Measurements from ENCODE around the gene NAPSA.

The NAPSA gene

DNA sequence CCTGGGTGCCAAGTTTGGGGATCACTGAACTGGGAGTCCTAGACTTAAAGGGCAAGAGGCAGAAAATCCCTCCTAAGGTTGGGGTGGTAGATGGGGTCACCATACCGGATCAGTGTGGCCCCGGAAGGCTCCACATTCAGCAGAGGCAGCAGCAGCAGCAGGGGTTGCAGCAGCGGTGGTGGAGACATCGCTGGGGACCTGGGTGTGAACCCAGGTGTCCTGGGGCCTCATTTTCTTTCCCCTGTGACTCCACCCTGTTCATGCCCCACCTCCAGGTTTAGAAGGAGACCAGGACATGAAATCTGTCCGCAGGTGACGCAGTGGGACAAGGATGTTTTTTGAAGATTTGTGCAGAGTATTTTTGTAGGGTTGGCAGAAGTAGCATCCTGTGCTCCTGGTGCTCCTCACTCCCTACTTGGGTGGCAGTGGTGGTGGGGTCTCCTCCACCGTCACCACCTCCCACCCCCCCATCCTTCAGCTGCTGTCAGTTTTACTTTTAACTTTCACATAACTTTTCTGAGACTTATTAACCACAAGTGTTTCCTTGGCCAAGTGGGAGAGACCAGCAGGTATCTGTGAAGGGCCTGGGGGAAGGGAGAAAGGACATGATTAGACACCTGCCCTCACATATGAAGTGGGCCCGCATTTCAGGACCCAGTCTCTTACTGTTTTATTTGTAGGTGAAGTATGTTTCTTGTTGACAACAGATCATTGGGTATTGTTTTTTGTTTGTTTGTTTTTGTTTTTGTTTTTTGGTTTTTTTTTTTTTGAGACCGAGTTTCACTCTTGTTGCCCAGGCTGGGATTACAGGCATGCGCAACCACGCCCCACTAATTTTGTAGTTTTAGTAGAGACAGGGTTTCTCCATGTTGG is at the start of gene NAPSA:
Gene NAPSA (minus strand): TSS at position 206 of the 873 bp plus-strand sequence. CDS start 18 bp downstream, at position 188.
- Mint-ChIP-seq H3K27ac (no peak within 1 kb of the TSS), H3K27me3 (ENCODE audit: low read depth, poor library complexity) (peaks cover 15% of the 10 kb centered on the region), H3K4me1 (peaks cover 26% of the 10 kb centered on the region), H3K9me3 (no peaks in the 10 kb centered on the region), H3K36me3 (ENCODE audit: low read depth) (no peaks in the 10 kb centered on the region), H3K4me3 (no peak within 1 kb of the TSS)
- TF ChIP-seq, protein P1, sequence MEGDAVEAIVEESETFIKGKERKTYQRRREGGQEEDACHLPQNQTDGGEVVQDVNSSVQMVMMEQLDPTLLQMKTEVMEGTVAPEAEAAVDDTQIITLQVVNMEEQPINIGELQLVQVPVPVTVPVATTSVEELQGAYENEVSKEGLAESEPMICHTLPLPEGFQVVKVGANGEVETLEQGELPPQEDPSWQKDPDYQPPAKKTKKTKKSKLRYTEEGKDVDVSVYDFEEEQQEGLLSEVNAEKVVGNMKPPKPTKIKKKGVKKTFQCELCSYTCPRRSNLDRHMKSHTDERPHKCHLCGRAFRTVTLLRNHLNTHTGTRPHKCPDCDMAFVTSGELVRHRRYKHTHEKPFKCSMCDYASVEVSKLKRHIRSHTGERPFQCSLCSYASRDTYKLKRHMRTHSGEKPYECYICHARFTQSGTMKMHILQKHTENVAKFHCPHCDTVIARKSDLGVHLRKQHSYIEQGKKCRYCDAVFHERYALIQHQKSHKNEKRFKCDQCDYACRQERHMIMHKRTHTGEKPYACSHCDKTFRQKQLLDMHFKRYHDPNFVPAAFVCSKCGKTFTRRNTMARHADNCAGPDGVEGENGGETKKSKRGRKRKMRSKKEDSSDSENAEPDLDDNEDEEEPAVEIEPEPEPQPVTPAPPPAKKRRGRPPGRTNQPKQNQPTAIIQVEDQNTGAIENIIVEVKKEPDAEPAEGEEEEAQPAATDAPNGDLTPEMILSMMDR (IDR thresholded peaks at IDR 0.05), result no peak
- DNase-seq, result no peak

DNA sequence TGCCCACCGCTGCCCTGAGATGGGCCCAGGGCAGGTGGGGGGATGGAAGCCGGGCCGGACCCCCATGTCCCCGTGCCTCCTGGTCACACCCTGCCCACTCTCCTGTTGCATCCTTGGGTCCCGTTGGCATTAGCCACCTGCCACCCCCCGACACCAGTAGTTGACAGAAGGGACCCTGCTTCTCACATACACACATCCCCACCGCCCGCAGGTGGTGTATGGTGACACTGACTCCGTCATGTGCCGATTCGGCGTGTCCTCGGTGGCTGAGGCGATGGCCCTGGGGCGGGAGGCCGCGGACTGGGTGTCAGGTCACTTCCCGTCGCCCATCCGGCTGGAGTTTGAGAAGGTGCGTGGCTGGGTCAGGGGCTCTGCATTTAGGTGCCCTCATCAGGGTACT is 48.1 kb upstream of the NAPSA start:
- no peak for DNase-seq
- Mint-ChIP-seq H3K27me3 (ENCODE audit: low read depth, poor library complexity) (peaks cover 11% of the 10 kb centered on the region), H3K9me3 (no peaks in the 10 kb centered on the region), H3K4me1 (peaks cover 9% of the 10 kb centered on the region), H3K36me3 (ENCODE audit: low read depth) (peaks cover 41% of the 10 kb centered on the region), H3K4me3 (no peak overlapping the region), H3K27ac (no peak overlapping the region)
- TF ChIP-seq, protein P1 (IDR thresholded peaks at IDR 0.05), result no peak

DNA sequence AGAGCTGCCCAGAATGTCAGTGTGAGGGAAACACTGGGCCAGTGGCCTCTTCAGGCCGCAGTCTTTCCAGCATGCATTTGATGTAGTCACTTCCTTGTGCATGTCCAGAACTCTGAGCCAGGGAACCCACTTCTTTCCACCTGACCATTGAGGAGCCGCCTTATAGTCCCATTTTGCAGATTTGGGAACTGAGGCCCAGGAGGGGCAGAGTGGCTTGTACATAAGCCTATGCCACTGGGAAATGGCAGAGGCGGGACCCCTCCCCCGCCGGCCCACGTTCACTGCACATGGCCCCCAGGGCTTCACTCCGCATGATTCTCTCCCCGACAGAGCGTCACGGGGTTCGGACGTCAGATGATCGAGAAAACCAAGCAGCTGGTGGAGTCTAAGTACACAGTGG is 47.7 kb upstream of the NAPSA start:
- Mint-ChIP-seq H3K36me3 (ENCODE audit: low read depth) (peaks cover 42% of the 10 kb centered on the region), H3K27ac (no peak overlapping the region)

DNA sequence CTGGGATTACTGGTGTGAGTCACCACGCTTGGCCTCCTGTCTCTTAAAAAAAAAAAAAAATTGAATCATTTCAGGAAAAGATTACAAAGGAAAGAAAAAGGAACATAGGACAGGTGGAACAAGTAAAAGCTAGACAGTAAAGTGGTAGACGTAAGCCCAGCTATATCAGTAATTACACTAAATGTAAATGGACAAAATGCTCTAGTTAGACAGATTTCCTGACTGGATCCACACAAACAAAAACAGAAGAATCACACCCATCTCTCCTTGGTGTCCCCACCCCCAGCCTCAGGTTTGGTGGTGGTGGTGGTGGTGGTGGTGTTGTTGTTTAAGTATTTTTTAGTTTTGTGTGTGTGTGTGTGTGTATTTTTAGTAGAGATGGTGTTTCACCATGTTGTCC is 47.0 kb upstream of the NAPSA start:
- TF ChIP-seq, protein P1 (IDR thresholded peaks at IDR 0.05), result no peak
- DNase-seq, result no peak
- Mint-ChIP-seq H3K9me3 (no peaks in the 10 kb centered on the region), H3K4me3 (no peak overlapping the region), H3K4me1 (peaks cover 6% of the 10 kb centered on the region), H3K36me3 (ENCODE audit: low read depth) (peaks cover 42% of the 10 kb centered on the region), H3K27me3 (ENCODE audit: low read depth, poor library complexity) (peaks cover 3% of the 10 kb centered on the region), H3K27ac (peak overlapping the region; percentile 53)

More for the DNA sequence above, 47.7 kb upstream of the NAPSA start:
- peaks cover 6% of the 10 kb centered on the region for H3K4me1 Mint-ChIP-seq
- DNase-seq, result no peak
- H3K27me3 Mint-ChIP-seq (ENCODE audit: low read depth, poor library complexity), result peaks cover 6% of the 10 kb centered on the region
- TF ChIP-seq, protein P1 (IDR thresholded peaks at IDR 0.05), result no peak
- H3K4me3 Mint-ChIP-seq, result no peak overlapping the region
- H3K9me3 Mint-ChIP-seq, result no peaks in the 10 kb centered on the region

DNA sequence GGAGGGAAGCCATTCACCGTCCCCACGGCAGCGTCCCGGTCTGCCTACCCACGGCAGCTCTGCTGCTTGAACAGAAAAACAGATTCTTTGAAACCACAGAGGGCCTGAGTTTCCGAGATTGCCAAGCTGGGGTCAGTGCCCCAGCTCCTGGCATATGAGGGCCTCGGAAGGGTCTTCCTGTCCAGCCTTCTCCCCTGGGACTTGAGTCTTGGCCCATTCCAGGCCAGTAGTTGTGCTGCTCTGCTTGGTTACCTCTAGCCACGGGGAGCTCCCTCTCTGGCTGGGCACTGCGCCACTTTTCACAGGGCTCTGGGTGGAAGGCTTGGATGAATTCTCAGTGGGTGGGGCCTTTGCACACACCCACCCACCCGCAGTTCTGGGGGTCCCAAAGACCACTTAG is 44.7 kb upstream of the NAPSA start:
- Mint-ChIP-seq H3K27ac (no peak overlapping the region), H3K4me3 (no peak overlapping the region), H3K27me3 (ENCODE audit: low read depth, poor library complexity) (peaks cover 3% of the 10 kb centered on the region), H3K9me3 (no peaks in the 10 kb centered on the region), H3K36me3 (ENCODE audit: low read depth) (peaks cover 54% of the 10 kb centered on the region), H3K4me1 (peaks cover 6% of the 10 kb centered on the region)
- TF ChIP-seq, protein P1 (IDR thresholded peaks at IDR 0.05), result no peak
- no peak for DNase-seq

DNA sequence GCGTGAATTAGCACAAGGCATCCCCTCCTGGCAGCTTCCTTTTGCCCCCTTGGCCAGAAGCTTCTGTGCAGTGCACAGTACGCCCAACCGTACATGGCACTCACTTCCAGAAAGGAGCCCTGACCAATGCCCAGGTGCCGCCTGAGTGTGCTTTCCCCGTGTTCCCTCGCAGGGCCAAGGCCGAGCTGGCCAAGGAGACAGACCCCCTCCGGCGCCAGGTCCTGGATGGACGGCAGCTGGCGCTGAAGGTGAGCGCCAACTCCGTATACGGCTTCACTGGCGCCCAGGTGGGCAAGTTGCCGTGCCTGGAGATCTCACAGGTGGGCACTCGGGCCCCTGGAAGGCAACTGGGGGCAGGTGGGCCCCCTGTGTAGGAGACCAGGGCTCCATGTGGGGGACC is 43.9 kb upstream of the NAPSA start:
- Mint-ChIP-seq H3K27ac (no peak overlapping the region), H3K36me3 (ENCODE audit: low read depth) (peaks cover 50% of the 10 kb centered on the region), H3K27me3 (ENCODE audit: low read depth, poor library complexity) (peaks cover 3% of the 10 kb centered on the region), H3K4me1 (peaks cover 1% of the 10 kb centered on the region), H3K9me3 (no peaks in the 10 kb centered on the region), H3K4me3 (no peak overlapping the region)
- DNase-seq, result no peak
- TF ChIP-seq, protein P1 (IDR thresholded peaks at IDR 0.05), result no peak
